ENCODE measurements around the gene ELL. TPM values are rescaled to one million over a fixed set of nuclear protein-coding genes. Genes with fewer than 3 reads are reported as not detected.

Gene ELL
- polyA plus RNA-seq, 1 donor from 2014 or later: 7.2 TPM

DNA sequence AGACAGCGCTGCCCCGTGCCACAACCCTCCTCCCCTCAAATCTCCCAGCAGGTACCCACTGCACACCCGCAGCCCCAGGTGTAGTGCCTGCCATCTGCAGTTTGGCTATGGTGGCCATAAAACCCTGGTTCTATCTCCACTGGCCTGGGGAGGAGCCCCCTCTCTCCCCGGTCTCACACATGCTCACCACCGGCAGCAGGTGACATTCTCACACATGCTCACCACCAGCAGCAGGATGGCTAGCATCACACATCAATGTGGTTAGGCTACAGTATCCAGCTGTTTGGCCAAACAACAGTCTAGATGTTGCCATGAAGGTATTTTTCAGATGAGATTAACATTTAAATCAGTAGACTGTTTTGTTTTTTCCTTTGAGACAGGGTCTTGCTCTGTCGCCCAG lies 31.1 kb downstream of the ELL start:
- H3F3A ChIP-seq (ENCODE audit: insufficient read depth, low read length, poor library complexity, severe bottlenecking): no peaks in the 10 kb centered on the region
- no peaks in the 10 kb centered on the region for H4K20me1 ChIP-seq (ENCODE audit: insufficient read depth)
- TF ChIP-seq MXI1 (conservative IDR thresholded peaks at IDR 0.05; ENCODE audit: poor library complexity, severe bottlenecking): no peak
- no peaks in the 10 kb centered on the region for H3K36me3 ChIP-seq (ENCODE audit: insufficient read depth, low read length)
- H3K9ac ChIP-seq (ENCODE audit: low read length): no peak overlapping the region
- no peaks in the 10 kb centered on the region for H3K9me2 ChIP-seq (ENCODE audit: insufficient read depth, low read length)
- no peak overlapping the region for H3K27ac ChIP-seq (ENCODE audit: low read length)
- H2AFZ ChIP-seq (ENCODE audit: low read depth, low read length): no peak overlapping the region
- H3K4me2 ChIP-seq (ENCODE audit: low read length): no peak overlapping the region
- no peak overlapping the region for H3K4me3 ChIP-seq (ENCODE audit: low read length)
- no peaks in the 10 kb centered on the region for H3K27me3 ChIP-seq (ENCODE audit: insufficient read depth, low read depth, low read length)
- no peaks in the 10 kb centered on the region for H3K79me2 ChIP-seq (replicated peaks; ENCODE audit: insufficient read depth, low read length)
- H3K9me3 ChIP-seq (ENCODE audit: low read length): no peaks in the 10 kb centered on the region

DNA sequence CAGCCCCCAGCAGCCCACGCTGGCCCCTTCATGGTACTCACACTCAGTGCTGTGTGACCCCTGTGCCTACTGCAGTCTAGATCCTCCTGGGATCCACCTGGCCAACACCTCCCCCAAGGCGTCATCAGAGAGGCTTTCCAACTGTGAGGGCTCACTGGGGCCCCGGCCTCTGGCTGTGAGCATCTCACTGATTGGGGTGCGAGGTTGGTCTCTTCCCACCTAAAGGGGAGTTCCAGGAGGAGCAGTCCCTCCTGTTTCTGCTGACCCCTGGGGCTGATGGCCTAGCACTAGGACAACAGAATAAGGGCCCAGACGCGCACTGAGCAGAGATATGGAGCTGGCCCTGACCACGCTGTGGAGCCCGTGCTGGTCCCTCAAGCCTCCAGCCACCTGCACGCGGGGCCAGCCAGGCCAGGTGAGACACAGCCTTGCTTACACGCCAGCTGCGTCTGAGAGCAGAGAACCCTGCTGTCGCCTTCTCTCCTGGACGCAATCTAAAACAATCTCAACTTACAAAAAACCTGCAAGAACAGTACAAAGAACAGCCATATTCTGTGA lies 32.2 kb downstream of the ELL start:
- Histone ChIP-seq H3K27me3 (ENCODE audit: insufficient read depth, low read depth, low read length) (no peaks in the 10 kb centered on the region), H3K79me2 (replicated peaks; ENCODE audit: insufficient read depth, low read length) (no peaks in the 10 kb centered on the region), H3K27ac (ENCODE audit: low read length) (no peak overlapping the region), H3K36me3 (ENCODE audit: insufficient read depth, low read length) (no peaks in the 10 kb centered on the region), H3K9me2 (ENCODE audit: insufficient read depth, low read length) (no peaks in the 10 kb centered on the region), H3K9ac (ENCODE audit: low read length) (no peak overlapping the region), H3K9me3 (ENCODE audit: low read length) (no peaks in the 10 kb centered on the region), H4K20me1 (ENCODE audit: insufficient read depth) (no peaks in the 10 kb centered on the region), H3K4me3 (ENCODE audit: low read length) (no peak overlapping the region), H2AFZ (ENCODE audit: low read depth, low read length) (no peak overlapping the region), H3F3A (ENCODE audit: insufficient read depth, low read length, poor library complexity, severe bottlenecking) (no peaks in the 10 kb centered on the region), H3K4me2 (ENCODE audit: low read length) (no peak overlapping the region)
- TF ChIP-seq TAF1 (IDR thresholded peaks at IDR 0.05; ENCODE audit: low read depth): no peak
- no peak for TF ChIP-seq EZH2 (IDR thresholded peaks at IDR 0.05; ENCODE audit: borderline replicate concordance, insufficient read depth, low read length, poor library complexity, severe bottlenecking)
- TF ChIP-seq SMC3 (conservative IDR thresholded peaks at IDR 0.05; ENCODE audit: poor library complexity): no peak
- no peak for TF ChIP-seq REST (IDR thresholded peaks at IDR 0.05; ENCODE audit: borderline replicate concordance)
- TF ChIP-seq, protein P1, sequence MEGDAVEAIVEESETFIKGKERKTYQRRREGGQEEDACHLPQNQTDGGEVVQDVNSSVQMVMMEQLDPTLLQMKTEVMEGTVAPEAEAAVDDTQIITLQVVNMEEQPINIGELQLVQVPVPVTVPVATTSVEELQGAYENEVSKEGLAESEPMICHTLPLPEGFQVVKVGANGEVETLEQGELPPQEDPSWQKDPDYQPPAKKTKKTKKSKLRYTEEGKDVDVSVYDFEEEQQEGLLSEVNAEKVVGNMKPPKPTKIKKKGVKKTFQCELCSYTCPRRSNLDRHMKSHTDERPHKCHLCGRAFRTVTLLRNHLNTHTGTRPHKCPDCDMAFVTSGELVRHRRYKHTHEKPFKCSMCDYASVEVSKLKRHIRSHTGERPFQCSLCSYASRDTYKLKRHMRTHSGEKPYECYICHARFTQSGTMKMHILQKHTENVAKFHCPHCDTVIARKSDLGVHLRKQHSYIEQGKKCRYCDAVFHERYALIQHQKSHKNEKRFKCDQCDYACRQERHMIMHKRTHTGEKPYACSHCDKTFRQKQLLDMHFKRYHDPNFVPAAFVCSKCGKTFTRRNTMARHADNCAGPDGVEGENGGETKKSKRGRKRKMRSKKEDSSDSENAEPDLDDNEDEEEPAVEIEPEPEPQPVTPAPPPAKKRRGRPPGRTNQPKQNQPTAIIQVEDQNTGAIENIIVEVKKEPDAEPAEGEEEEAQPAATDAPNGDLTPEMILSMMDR (IDR thresholded peaks at IDR 0.05; ENCODE audit: poor library complexity, severe bottlenecking): no peak

- H3K27ac ChIP-seq (ENCODE audit: low read length): no peak overlapping the region
- H3K9me2 ChIP-seq (ENCODE audit: insufficient read depth, low read length): no peaks in the 10 kb centered on the region
- no peaks in the 10 kb centered on the region for H3F3A ChIP-seq (ENCODE audit: insufficient read depth, low read length, poor library complexity, severe bottlenecking)
- H3K9ac ChIP-seq (ENCODE audit: low read length): no peak overlapping the region
- no peak overlapping the region for H2AFZ ChIP-seq (ENCODE audit: low read depth, low read length)
- no peaks in the 10 kb centered on the region for H3K9me3 ChIP-seq (ENCODE audit: low read length)
- no peak overlapping the region for H3K4me2 ChIP-seq (ENCODE audit: low read length)
- H3K4me3 ChIP-seq (ENCODE audit: low read length): no peak overlapping the region
- no peaks in the 10 kb centered on the region for H3K27me3 ChIP-seq (ENCODE audit: insufficient read depth, low read depth, low read length)
- H3K79me2 ChIP-seq (replicated peaks; ENCODE audit: insufficient read depth, low read length): no peaks in the 10 kb centered on the region
- no peaks in the 10 kb centered on the region for H3K36me3 ChIP-seq (ENCODE audit: insufficient read depth, low read length)
- no peaks in the 10 kb centered on the region for H4K20me1 ChIP-seq (ENCODE audit: insufficient read depth)
- TF ChIP-seq SMC3 (conservative IDR thresholded peaks at IDR 0.05; ENCODE audit: poor library complexity) (peak; percentile 58), MXI1 (conservative IDR thresholded peaks at IDR 0.05; ENCODE audit: poor library complexity, severe bottlenecking) (no peak), RAD21 (conservative IDR thresholded peaks at IDR 0.05) (peak; percentile 47), POLR2AphosphoS5 (IDR thresholded peaks at IDR 0.05) (no peak), EZH2 (IDR thresholded peaks at IDR 0.05; ENCODE audit: borderline replicate concordance, insufficient read depth, low read length, poor library complexity, severe bottlenecking) (no peak), TAF1 (IDR thresholded peaks at IDR 0.05; ENCODE audit: low read depth) (no peak), EP300 (conservative IDR thresholded peaks at IDR 0.05; ENCODE audit: poor library complexity, severe bottlenecking) (no peak)
- TF ChIP-seq, protein P1 (IDR thresholded peaks at IDR 0.05; ENCODE audit: poor library complexity, severe bottlenecking): peak; percentile 60
Observed at GRCh38 chr19:18488838-18489626, 32.8 kb downstream of the ELL start.
